Osteoblast (primary cell): Measurements from ENCODE around the gene CCDC77. TPM values are rescaled to one million over a fixed set of nuclear protein-coding genes. Genes with fewer than 3 reads are reported as not detected.

ENCODE experiments used
- DNase-seq: peaks from one replicate; pipeline ENCODE4 v3.0.0; 2011; ENCODE audit warnings: low spot score, mixed read lengths; ENCODE audit not compliant: insufficient read length; ENCODE audit errors: missing footprints
- H2AFZ ChIP-seq: 2 replicates; pipeline ENCODE4 v1.6.0; 2011; ENCODE audit warnings: mild to moderate bottlenecking, low read length
- H3K27ac ChIP-seq: 2 replicates; pipeline ENCODE4 v1.5.1; 2011; ENCODE audit warnings: mild to moderate bottlenecking, low read depth, low read length, moderate library complexity
- H3K27me3 ChIP-seq: 2 replicates; pipeline ENCODE4 v1.6.0; 2012; ENCODE audit warnings: mild to moderate bottlenecking, control low read depth, inconsistent platforms, low read length, moderate library complexity; ENCODE audit not compliant: insufficient read depth
- H3K36me3 ChIP-seq: 2 replicates; pipeline ENCODE4 v1.5.1; 2011; ENCODE audit warnings: mild to moderate bottlenecking, low read length, control low read depth, moderate library complexity; ENCODE audit not compliant: insufficient read depth
- H3K4me1 ChIP-seq: 2 replicates; pipeline ENCODE4 v1.5.1; 2011; ENCODE audit warnings: mild to moderate bottlenecking, low read length, control low read depth, moderate library complexity; ENCODE audit not compliant: insufficient read depth
- H3K4me2 ChIP-seq: 2 replicates; pipeline ENCODE4 v1.6.0; 2011; ENCODE audit warnings: mild to moderate bottlenecking, low read length; ENCODE audit not compliant: insufficient read depth
- H3K4me3 ChIP-seq: fragments of 200-600 bp; sonication (generic); 3 replicates; pipeline ENCODE4 v1.5.1; 2012; ENCODE audit warnings: mild to moderate bottlenecking, low read length, inconsistent platforms; ENCODE audit not compliant: insufficient read depth
- H3K79me2 ChIP-seq: 2 replicates; pipeline ENCODE4 v1.6.0; 2012; ENCODE audit warnings: mild to moderate bottlenecking, low read length, control low read depth, inconsistent platforms; ENCODE audit not compliant: insufficient read depth
- H3K9me3 ChIP-seq: 2 replicates; pipeline ENCODE4 v1.5.1; 2011; ENCODE audit warnings: low read depth, low read length, control low read depth
- H4K20me1 ChIP-seq: 2 replicates; pipeline ENCODE4 v1.6.0; 2012; ENCODE audit warnings: mild to moderate bottlenecking, low read length, control low read depth; ENCODE audit not compliant: insufficient read depth
- total RNA-seq: library from RNA; depleted of rRNA; stranded (reverse); fragments of >200 nt; gene quantifications from 2 replicates; pipeline ENCODE4 v1.2.3, GENCODE V29; 2012
- TF ChIP-seq, protein P1 (sequence below): IDR thresholded peaks from 2 replicates; pipeline ENCODE4 v1.5.1; 2011; ENCODE audit warnings: mild to moderate bottlenecking, low read depth, low read length, moderate library complexity; ENCODE audit errors: extremely low read depth

The CCDC77 gene
- total RNA-seq, 1 donor, result 9.0 TPM

DNA sequence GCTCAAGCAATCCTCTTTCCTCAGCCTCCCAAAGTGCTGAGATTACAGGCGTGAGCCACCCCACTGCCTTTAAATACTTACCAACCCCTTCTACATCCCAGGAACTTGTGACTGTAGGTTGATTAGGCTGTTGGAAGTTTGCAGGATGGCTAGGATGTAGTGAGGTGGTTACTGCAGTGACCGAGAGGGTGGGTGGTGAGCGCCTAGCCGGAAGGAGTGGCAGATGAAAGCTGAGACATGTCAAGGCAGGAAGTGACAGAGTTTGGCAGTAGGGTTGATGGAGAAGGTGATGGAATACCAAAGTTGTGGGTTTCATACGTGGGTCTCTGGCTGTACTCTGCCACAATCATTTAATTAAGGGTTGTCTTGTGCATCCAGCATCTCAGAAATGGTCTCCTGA is 71.8 kb downstream of the CCDC77 start:
- Histone ChIP-seq H3K4me1 (peaks cover 5% of the 10 kb centered on the region), H4K20me1 (no peaks in the 10 kb centered on the region), H3K36me3 (no peaks in the 10 kb centered on the region), H3K9me3 (no peaks in the 10 kb centered on the region), H3K4me3 (no peak overlapping the region), H3K4me2 (no peak overlapping the region), H2AFZ (no peak overlapping the region), H3K27me3 (peaks cover 21% of the 10 kb centered on the region), H3K27ac (no peak overlapping the region), H3K79me2 (no peaks in the 10 kb centered on the region)
- TF ChIP-seq, protein P1, sequence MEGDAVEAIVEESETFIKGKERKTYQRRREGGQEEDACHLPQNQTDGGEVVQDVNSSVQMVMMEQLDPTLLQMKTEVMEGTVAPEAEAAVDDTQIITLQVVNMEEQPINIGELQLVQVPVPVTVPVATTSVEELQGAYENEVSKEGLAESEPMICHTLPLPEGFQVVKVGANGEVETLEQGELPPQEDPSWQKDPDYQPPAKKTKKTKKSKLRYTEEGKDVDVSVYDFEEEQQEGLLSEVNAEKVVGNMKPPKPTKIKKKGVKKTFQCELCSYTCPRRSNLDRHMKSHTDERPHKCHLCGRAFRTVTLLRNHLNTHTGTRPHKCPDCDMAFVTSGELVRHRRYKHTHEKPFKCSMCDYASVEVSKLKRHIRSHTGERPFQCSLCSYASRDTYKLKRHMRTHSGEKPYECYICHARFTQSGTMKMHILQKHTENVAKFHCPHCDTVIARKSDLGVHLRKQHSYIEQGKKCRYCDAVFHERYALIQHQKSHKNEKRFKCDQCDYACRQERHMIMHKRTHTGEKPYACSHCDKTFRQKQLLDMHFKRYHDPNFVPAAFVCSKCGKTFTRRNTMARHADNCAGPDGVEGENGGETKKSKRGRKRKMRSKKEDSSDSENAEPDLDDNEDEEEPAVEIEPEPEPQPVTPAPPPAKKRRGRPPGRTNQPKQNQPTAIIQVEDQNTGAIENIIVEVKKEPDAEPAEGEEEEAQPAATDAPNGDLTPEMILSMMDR, result no peak
- no peak for DNase-seq

DNA sequence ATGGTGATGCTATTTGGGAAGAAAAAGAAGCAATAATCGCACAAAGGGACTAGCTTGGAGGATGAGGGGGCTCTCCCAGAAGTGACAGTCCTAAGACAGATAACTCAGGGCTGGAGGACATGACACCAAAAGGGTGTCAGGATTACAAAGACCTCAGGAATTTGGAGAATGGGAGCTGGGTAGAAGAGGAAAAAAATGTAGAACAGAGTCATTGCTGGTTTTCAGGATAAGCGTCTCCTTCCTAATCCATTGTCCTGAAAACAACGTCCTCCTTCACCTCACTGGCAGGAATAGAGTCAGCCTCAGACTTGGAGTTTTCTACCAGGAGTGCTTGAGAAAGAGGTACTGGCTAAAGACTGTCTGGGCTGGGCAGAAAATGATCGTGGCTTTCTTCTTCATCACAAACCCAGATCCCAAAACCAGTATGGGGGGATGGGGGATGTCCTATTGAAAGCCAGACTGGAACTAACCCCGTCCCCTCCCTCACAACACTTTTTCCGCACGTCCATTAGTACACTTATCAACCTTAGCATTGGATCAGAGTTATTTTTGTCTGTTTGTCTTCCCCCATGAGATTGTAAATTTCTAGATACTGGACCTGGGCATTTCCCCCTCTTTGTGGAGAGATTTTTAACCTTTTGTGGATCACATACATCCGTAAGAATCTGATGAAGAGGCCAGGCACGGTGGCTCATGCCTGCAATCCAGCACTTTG is 72.6 kb downstream of the CCDC77 start:
- TF ChIP-seq, protein P1, result no peak
- no peaks in the 10 kb centered on the region for H3K9me3 ChIP-seq
- H3K36me3 ChIP-seq, result no peaks in the 10 kb centered on the region
- no peaks in the 10 kb centered on the region for H4K20me1 ChIP-seq
- H3K4me2 ChIP-seq, result no peak overlapping the region
- H3K4me3 ChIP-seq, result no peak overlapping the region
- H3K79me2 ChIP-seq, result no peaks in the 10 kb centered on the region
- no peaks in the 10 kb centered on the region for H3K4me1 ChIP-seq
- H2AFZ ChIP-seq, result no peak overlapping the region
- peaks cover 29% of the 10 kb centered on the region for H3K27me3 ChIP-seq
- no peak for DNase-seq
- H3K27ac ChIP-seq, result no peak overlapping the region

DNA sequence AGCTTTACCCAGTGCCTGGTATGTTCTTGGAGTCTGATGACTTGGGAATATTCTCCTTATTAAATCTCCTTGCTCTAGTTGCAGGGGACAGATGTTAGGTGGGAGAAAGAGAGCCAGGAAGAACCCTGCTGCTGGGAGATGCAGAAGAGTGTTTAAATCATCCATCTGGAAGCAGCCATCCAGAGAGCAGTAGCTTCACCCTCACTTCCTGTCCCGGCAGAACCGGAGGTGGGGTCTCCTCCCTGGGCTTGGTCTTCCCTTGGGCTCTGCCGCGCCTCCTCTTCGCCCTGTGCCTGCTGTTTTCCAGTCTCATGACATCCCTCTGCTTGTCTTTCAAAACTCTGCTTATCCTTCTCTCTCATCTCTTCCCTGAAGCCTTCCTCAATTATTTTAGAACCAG is 73.8 kb downstream of the CCDC77 start:
- Histone ChIP-seq H3K9me3 (no peaks in the 10 kb centered on the region), H2AFZ (no peak overlapping the region), H3K27me3 (peaks cover 29% of the 10 kb centered on the region), H3K36me3 (no peaks in the 10 kb centered on the region), H3K79me2 (no peaks in the 10 kb centered on the region), H3K4me3 (no peak overlapping the region), H4K20me1 (no peaks in the 10 kb centered on the region), H3K4me1 (peaks cover 1% of the 10 kb centered on the region), H3K4me2 (no peak overlapping the region), H3K27ac (no peak overlapping the region)
- no peak for DNase-seq
- TF ChIP-seq, protein P1, result no peak

DNA sequence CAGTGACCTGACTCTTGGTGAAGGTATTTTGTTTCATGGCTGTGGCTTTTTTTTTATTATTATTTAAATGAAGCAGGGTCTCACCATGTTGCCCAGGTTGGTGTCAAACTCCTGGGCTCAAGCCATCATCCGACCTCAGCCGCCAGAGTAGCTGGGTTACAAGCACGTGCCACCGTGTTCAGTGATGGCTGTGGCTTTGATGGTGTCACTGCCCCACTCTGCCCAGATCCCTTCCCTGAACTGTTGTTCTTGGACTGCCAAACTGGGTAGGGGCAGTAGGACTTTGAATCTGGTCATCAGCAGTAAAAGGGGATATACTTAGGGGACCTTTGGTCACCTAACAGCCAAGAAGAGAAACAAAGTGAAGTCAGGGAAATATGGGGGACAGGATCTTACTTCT is 77.7 kb downstream of the CCDC77 start:
- no peaks in the 10 kb centered on the region for H3K9me3 ChIP-seq
- no peak overlapping the region for H3K27ac ChIP-seq
- peaks cover 15% of the 10 kb centered on the region for H3K4me1 ChIP-seq
- no peaks in the 10 kb centered on the region for H4K20me1 ChIP-seq
- H3K4me3 ChIP-seq, result no peak overlapping the region
- no peak for DNase-seq
- no peaks in the 10 kb centered on the region for H3K79me2 ChIP-seq
- peaks cover 53% of the 10 kb centered on the region for H3K27me3 ChIP-seq
- no peak overlapping the region for H3K4me2 ChIP-seq
- no peak overlapping the region for H2AFZ ChIP-seq
- TF ChIP-seq, protein P1, result no peak
- no peaks in the 10 kb centered on the region for H3K36me3 ChIP-seq
